Caco-2 (cell line): Measurements from ENCODE around the gene KLHL15. TPM values are rescaled to one million over a fixed set of nuclear protein-coding genes. Genes with fewer than 3 reads are reported as not detected.

Source experiments
- BruUV-seq: library from RNA; stranded (reverse); fragments of 400-500 nt; replicated peaks from 2 replicates; lab custom pipeline; 2021; lab: Mats Ljungman, UMichigan
- CTCF ChIA-PET: fragments of 300-600 bp; sonication (Branson Sonifier 250); formaldehyde crosslinking; loops from one replicate; lab custom pipeline; 2022; ENCODE audit warnings: antibody characterized with exemption; lab: Charles Lee
- POLR2A ChIA-PET: fragments of 300-600 bp; sonication (Branson Sonifier 250); formaldehyde crosslinking; loops from one replicate; lab custom pipeline; 2022; ENCODE audit warnings: antibody characterized with exemption; lab: Charles Lee
- DNase-seq, 2 experiments: peaks; one replicate each; pipeline versions ENCODE4 v3.0.0 to v3.0.0-alpha.2; 2020 to 2022
- H3K27me3 ChIP-seq: replicated peaks from 2 replicates; pipeline ENCODE4 v1.6.0; 2011; ENCODE audit warnings: low read length; ENCODE audit not compliant: control insufficient read depth, insufficient read depth
- H3K36me3 ChIP-seq: 2 replicates; pipeline ENCODE4 v1.5.1; 2011; ENCODE audit warnings: low read length; ENCODE audit not compliant: control insufficient read depth, insufficient read depth
- H3K4me1 ChIP-seq: fragments of 250-450 bp; sonication (Bioruptor Pico); 2 replicates; pipeline ENCODE4 v1.5.1; 2020; ENCODE audit warnings: mild to moderate bottlenecking
- H3K4me3 ChIP-seq: 2 replicates; pipeline ENCODE4 v1.5.1; 2011; ENCODE audit warnings: low read depth, mild to moderate bottlenecking, control low read depth, low read length
- H3K9me3 ChIP-seq: fragments of 250-450 bp; sonication (Bioruptor Pico); 2 replicates; pipeline ENCODE4 v1.5.1; 2020; ENCODE audit warnings: mild to moderate bottlenecking, moderate library complexity
- H3K27ac Mint-ChIP-seq: one replicate; pipeline ENCODE4 v1.8.0; 2022; ENCODE audit warnings: mixed read lengths; ENCODE audit not compliant: unreplicated experiment
- H3K27me3 Mint-ChIP-seq: one replicate; pipeline ENCODE4 v1.8.0; 2022; ENCODE audit warnings: mixed read lengths; ENCODE audit not compliant: insufficient read depth, unreplicated experiment
- H3K36me3 Mint-ChIP-seq: one replicate; pipeline ENCODE4 v1.8.0; 2022; ENCODE audit warnings: mild to moderate bottlenecking, mixed read lengths; ENCODE audit not compliant: insufficient read depth, unreplicated experiment
- H3K4me1 Mint-ChIP-seq: one replicate; pipeline ENCODE4 v1.8.0; 2022; ENCODE audit warnings: low read depth, mixed read lengths; ENCODE audit not compliant: unreplicated experiment
- H3K4me3 Mint-ChIP-seq: one replicate; pipeline ENCODE4 v1.8.0; 2022; ENCODE audit warnings: mild to moderate bottlenecking, moderate library complexity, mixed read lengths; ENCODE audit not compliant: unreplicated experiment
- H3K9me3 Mint-ChIP-seq: one replicate; pipeline ENCODE4 v1.8.0; 2022; ENCODE audit warnings: mixed read lengths; ENCODE audit not compliant: unreplicated experiment
- intact Hi-C: fragments of 100-400 bp; cut with micrococcal nuclease; formaldehyde crosslinking; loops from one replicate; pipeline ENCODE4 v1.10.0; 2022; ENCODE audit not compliant: unreplicated experiment
- total RNA-seq: library from RNA; stranded (reverse); gene quantifications from 2 replicates; pipeline ENCODE4 v1.2.3, GENCODE V29; 2022
- TF ChIP-seq, protein P1 (sequence below), 2 experiments: fragments of 200-600 bp in 1 of 2; IDR thresholded peaks; 1 replicate in 1 of 2; 2 replicates in 1 of 2; pipeline versions ENCODE4 v1.5.1 to v1.8.0; 2011 to 2022; ENCODE audit warnings: antibody characterized with exemption in 1 of 2, control low read depth in 1 of 2, inconsistent platforms in 1 of 2, low read depth in 1 of 2, low read length in 1 of 2, mild to moderate bottlenecking in 1 of 2, moderate library complexity in 1 of 2; ENCODE audit not compliant: insufficient read depth in 1 of 2, severe bottlenecking in 1 of 2, unreplicated experiment in 1 of 2

The KLHL15 gene
- total RNA-seq, 1 experiment from 2014 or later: 7.4 TPM

- Histone ChIP-seq H3K4me3 (no peak overlapping the region), H3K27me3 (no peaks in the 10 kb centered on the region), H3K4me1 (peaks cover 5% of the 10 kb centered on the region), H3K9me3 (no peaks in the 10 kb centered on the region), H3K36me3 (no peaks in the 10 kb centered on the region; the same call in 1 of the 2 replicates)
- POLR2A ChIA-PET: no interaction called here
- H3K27ac Mint-ChIP-seq: no peak overlapping the region
- no peak overlapping the region for H3K4me3 Mint-ChIP-seq
- CTCF ChIA-PET: no interaction called here
- no peaks in the 10 kb centered on the region for H3K27me3 Mint-ChIP-seq
- H3K9me3 Mint-ChIP-seq: no peaks in the 10 kb centered on the region
- no TSS peak for BruUV-seq
- no peak for DNase-seq
- peaks cover 9% of the 10 kb centered on the region for H3K4me1 Mint-ChIP-seq
- TF ChIP-seq, protein P1, sequence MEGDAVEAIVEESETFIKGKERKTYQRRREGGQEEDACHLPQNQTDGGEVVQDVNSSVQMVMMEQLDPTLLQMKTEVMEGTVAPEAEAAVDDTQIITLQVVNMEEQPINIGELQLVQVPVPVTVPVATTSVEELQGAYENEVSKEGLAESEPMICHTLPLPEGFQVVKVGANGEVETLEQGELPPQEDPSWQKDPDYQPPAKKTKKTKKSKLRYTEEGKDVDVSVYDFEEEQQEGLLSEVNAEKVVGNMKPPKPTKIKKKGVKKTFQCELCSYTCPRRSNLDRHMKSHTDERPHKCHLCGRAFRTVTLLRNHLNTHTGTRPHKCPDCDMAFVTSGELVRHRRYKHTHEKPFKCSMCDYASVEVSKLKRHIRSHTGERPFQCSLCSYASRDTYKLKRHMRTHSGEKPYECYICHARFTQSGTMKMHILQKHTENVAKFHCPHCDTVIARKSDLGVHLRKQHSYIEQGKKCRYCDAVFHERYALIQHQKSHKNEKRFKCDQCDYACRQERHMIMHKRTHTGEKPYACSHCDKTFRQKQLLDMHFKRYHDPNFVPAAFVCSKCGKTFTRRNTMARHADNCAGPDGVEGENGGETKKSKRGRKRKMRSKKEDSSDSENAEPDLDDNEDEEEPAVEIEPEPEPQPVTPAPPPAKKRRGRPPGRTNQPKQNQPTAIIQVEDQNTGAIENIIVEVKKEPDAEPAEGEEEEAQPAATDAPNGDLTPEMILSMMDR (IDR thresholded peaks at IDR 0.05; ENCODE audit: insufficient read depth in 1 of 2, low read depth in 1 of 2, low read length in 1 of 2, severe bottlenecking in 1 of 2, unreplicated experiment in 1 of 2): no peak
- peaks cover 14% of the 10 kb centered on the region for H3K36me3 Mint-ChIP-seq
- intact Hi-C loops: loop anchor here (5.0 kb wide), 1 partner anchor 51 kb away; no protein-coding TSS in a partner anchor
Observed at GRCh38 chrX:23982891-23983290, 44.1 kb downstream of the KLHL15 start.

GRCh38 chrX:23981711-23982110 lies 45.3 kb downstream of the KLHL15 start:
- Histone ChIP-seq H3K9me3 (no peaks in the 10 kb centered on the region), H3K36me3 (no peaks in the 10 kb centered on the region), H3K27me3 (no peaks in the 10 kb centered on the region), H3K4me3 (no peak overlapping the region), H3K4me1 (peaks cover 5% of the 10 kb centered on the region)
- H3K27me3 Mint-ChIP-seq: no peaks in the 10 kb centered on the region
- CTCF ChIA-PET: no interaction called here
- intact Hi-C loops: loop anchor here (5.0 kb wide), 1 partner anchor 49 kb away; no protein-coding TSS in a partner anchor
- BruUV-seq: no TSS peak
- TF ChIP-seq, protein P1 (IDR thresholded peaks at IDR 0.05; ENCODE audit: insufficient read depth in 1 of 2, low read depth in 1 of 2, low read length in 1 of 2, severe bottlenecking in 1 of 2, unreplicated experiment in 1 of 2): no peak
- H3K4me3 Mint-ChIP-seq: no peak overlapping the region
- DNase-seq: no peak
- no peak overlapping the region for H3K27ac Mint-ChIP-seq
- POLR2A ChIA-PET: no interaction called here
- H3K36me3 Mint-ChIP-seq: peaks cover 14% of the 10 kb centered on the region
- H3K4me1 Mint-ChIP-seq: peaks cover 9% of the 10 kb centered on the region
- H3K9me3 Mint-ChIP-seq: no peaks in the 10 kb centered on the region

DNA sequence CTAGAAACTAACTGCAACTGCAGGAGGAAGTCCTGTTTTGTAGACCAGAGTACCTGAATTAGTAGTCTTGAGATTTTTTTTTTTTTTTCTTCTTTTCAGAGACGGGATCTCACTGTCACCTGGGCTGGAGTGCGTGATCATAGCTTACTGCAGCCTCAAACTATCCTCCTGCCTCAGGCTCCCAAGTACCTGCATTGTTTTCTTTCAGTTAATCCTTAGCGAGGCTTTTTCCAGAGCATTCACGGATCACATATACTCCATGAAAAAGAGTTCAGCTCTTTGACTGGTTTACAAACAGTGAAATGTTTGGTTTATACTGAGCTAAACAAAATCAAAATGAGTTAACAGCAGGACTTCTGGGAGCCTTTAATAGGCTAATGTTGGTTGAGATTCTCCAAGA lies 45.8 kb downstream of the KLHL15 start:
- Histone ChIP-seq H3K9me3 (no peaks in the 10 kb centered on the region), H3K4me1 (peaks cover 5% of the 10 kb centered on the region), H3K36me3 (no peaks in the 10 kb centered on the region), H3K27me3 (no peaks in the 10 kb centered on the region), H3K4me3 (no peak overlapping the region)
- peaks cover 9% of the 10 kb centered on the region for H3K4me1 Mint-ChIP-seq
- peaks cover 14% of the 10 kb centered on the region for H3K36me3 Mint-ChIP-seq
- H3K4me3 Mint-ChIP-seq: no peak overlapping the region
- no peaks in the 10 kb centered on the region for H3K9me3 Mint-ChIP-seq
- BruUV-seq: no TSS peak
- intact Hi-C loops: loop anchor here (5.0 kb wide), 1 partner anchor 49 kb away; no protein-coding TSS in a partner anchor
- POLR2A ChIA-PET: interaction anchor here (0.6 kb wide), 1 partner anchor 198 kb away, joined by 4 read pairs; no protein-coding TSS in a partner anchor
- CTCF ChIA-PET: no interaction called here
- DNase-seq: no peak
- H3K27ac Mint-ChIP-seq: no peak overlapping the region
- no peaks in the 10 kb centered on the region for H3K27me3 Mint-ChIP-seq
- TF ChIP-seq, protein P1 (IDR thresholded peaks at IDR 0.05; ENCODE audit: insufficient read depth in 1 of 2, low read depth in 1 of 2, low read length in 1 of 2, severe bottlenecking in 1 of 2, unreplicated experiment in 1 of 2): no peak
